SK-N-SH (cell line): ENCODE data around the gene PRPH. TPM values are rescaled to one million over a fixed set of nuclear protein-coding genes. Genes with fewer than 3 reads are reported as not detected.

Source experiments
- CTCF ChIA-PET: fragments of 300-600, 350-600 bp; formaldehyde crosslinking; extraction: SDS; loops from one replicate; lab custom pipeline; 2021; lab: Yijun Ruan, JAX
- POLR2A ChIA-PET: fragments of 350-600 bp; sonication (Branson Sonifier 250); formaldehyde crosslinking; extraction: SDS; loops from one replicate; lab custom pipeline; 2020; ENCODE audit warnings: antibody characterized with exemption, inconsistent platforms; lab: Yijun Ruan, JAX
- DNase-seq: peaks from one replicate; pipeline ENCODE4 v3.0.0; 2012
- H2AFZ ChIP-seq: fragments of 200-600 bp; sonication (generic); 2 replicates; pipeline ENCODE4 v1.8.1; 2016; ENCODE audit warnings: antibody characterized with exemption, mild to moderate bottlenecking, low read depth
- H3F3A ChIP-seq: fragments of 200-600 bp; sonication (generic); replicated peaks from 2 replicates; pipeline ENCODE3; 2016; ENCODE audit warnings: antibody characterized with exemption, mild to moderate bottlenecking; ENCODE audit not compliant: insufficient read depth
- H3K27ac ChIP-seq, 2 experiments: fragments of 200-500 bp in 1 of 2; fragments of 200-600 bp in 1 of 2; sonication (Bioruptor generic) in 1 of 2; sonication (generic), shearing (Covaris generic) in 1 of 2; 2 replicates each; pipeline versions ENCODE4 v1.5.1 to v1.6.1; 2014 to 2016; ENCODE audit warnings: low read depth in 2 of 2, inconsistent platforms in 1 of 2, low read length in 1 of 2, mild to moderate bottlenecking in 1 of 2, mixed read lengths in 1 of 2
- H3K27me3 ChIP-seq: fragments of 200-600 bp; sonication (generic), shearing (Covaris generic); 2 replicates; pipeline ENCODE4 v1.6.1; 2016; ENCODE audit warnings: mixed run types; ENCODE audit not compliant: insufficient read depth
- H3K36me3 ChIP-seq, 2 experiments: fragments of 200-500 bp in 1 of 2; fragments of 200-600 bp in 1 of 2; sonication (Bioruptor generic) in 1 of 2; sonication (generic) in 1 of 2; replicated peaks in 1 of 2; 2 replicates each; pipeline versions ENCODE3 to v1.5.1; 2014 to 2016; ENCODE audit warnings: low read length in 1 of 2, mild to moderate bottlenecking in 1 of 2; ENCODE audit not compliant: insufficient read depth in 2 of 2, control insufficient read depth in 1 of 2
- H3K4me1 ChIP-seq, 2 experiments: fragments of 200-500 bp in 1 of 2; fragments of 200-600 bp in 1 of 2; sonication (Bioruptor generic) in 1 of 2; sonication (generic), shearing (Covaris generic) in 1 of 2; 2 replicates each; pipeline versions ENCODE4 v1.5.1 to v1.6.1; 2014 to 2016; ENCODE audit warnings: low read depth in 1 of 2, low read length in 1 of 2, mixed run types in 1 of 2; ENCODE audit not compliant: insufficient read depth in 2 of 2, control insufficient read depth in 1 of 2
- H3K4me2 ChIP-seq: fragments of 200-600 bp; sonication (generic), shearing (Covaris generic); 2 replicates; pipeline ENCODE4 v1.6.1; 2017; ENCODE audit warnings: mixed run types
- H3K4me3 ChIP-seq, 2 experiments: fragments of 200-500 bp in 1 of 2; fragments of 200-600 bp in 1 of 2; sonication (Bioruptor generic) in 1 of 2; sonication (generic), shearing (Covaris generic) in 1 of 2; 2 replicates each; pipeline versions ENCODE4 v1.5.1 to v1.8.1; 2014 to 2016; ENCODE audit warnings: low read depth in 2 of 2, inconsistent platforms in 1 of 2, low read length in 1 of 2, mild to moderate bottlenecking in 1 of 2, mixed read lengths in 1 of 2, moderate library complexity in 1 of 2
- H3K79me2 ChIP-seq: fragments of 200-600 bp; sonication (generic); 2 replicates; pipeline ENCODE4 v1.8.1; 2017; ENCODE audit warnings: mild to moderate bottlenecking; ENCODE audit not compliant: insufficient read depth
- H3K9ac ChIP-seq: fragments of 200-600 bp; sonication (generic); 2 replicates; pipeline ENCODE4 v1.6.1; 2017; ENCODE audit warnings: mixed run types
- H3K9me2 ChIP-seq: fragments of 200-600 bp; sonication (generic); 2 replicates; pipeline ENCODE4 v1.6.1; 2017; ENCODE audit warnings: mixed run types
- H3K9me3 ChIP-seq: fragments of 200-600 bp; sonication (generic); 2 replicates; pipeline ENCODE4 v1.6.1; 2017; ENCODE audit warnings: mixed run types, mild to moderate bottlenecking, moderate library complexity
- H4K20me1 ChIP-seq: fragments of 200-600 bp; sonication (generic); 2 replicates; pipeline ENCODE4 v1.6.1; 2017; ENCODE audit warnings: mild to moderate bottlenecking, mixed run types; ENCODE audit not compliant: insufficient read depth
- FOXJ3 ChIP-seq: sonication (generic); formaldehyde crosslinking; IDR thresholded peaks from 2 replicates; pipeline ENCODE4 v1.5.1; 2020; ENCODE audit warnings: mild to moderate bottlenecking, missing genetic modification reagents
- FOXM1 ChIP-seq: IDR thresholded peaks from 2 replicates; pipeline ENCODE4 v1.4.0; 2012; ENCODE audit warnings: low read depth, mild to moderate bottlenecking
- MEF2A ChIP-seq: IDR thresholded peaks from 2 replicates; pipeline ENCODE4 v1.4.0; 2012; ENCODE audit warnings: low read depth, borderline replicate concordance
- PBX3 ChIP-seq: IDR thresholded peaks from 2 replicates; pipeline ENCODE4; 2012
- USF2 ChIP-seq: fragments of 150-350 bp; IDR thresholded peaks from 2 replicates; pipeline ENCODE4 v1.6.1; 2017; ENCODE audit warnings: antibody characterized with exemption, low read length, low read depth, borderline replicate concordance
- YY1 ChIP-seq: IDR thresholded peaks from 2 replicates; pipeline ENCODE4 v1.4.0; 2012; ENCODE audit warnings: low read depth, mild to moderate bottlenecking
- WGBS: methylation state at CpG from one replicate; pipeline ENCODE4 v1.1.6; 2017; ENCODE audit warnings: low lambda C conversion rate; 5-methylcytosine and 5-hydroxymethylcytosine counted together
- polyA plus RNA-seq, 3 experiments: library from polyadenylated mRNA; depleted of rRNA; stranded (reverse); fragments of >200 nt; gene quantifications; 2 replicates each; pipeline ENCODE4 v1.2.3, GENCODE V29; 2012
- TF ChIP-seq, protein P1 (sequence below): IDR thresholded peaks from 2 replicates; pipeline ENCODE4 v1.6.1; 2012; ENCODE audit warnings: mild to moderate bottlenecking, low read depth, low read length, moderate library complexity

The PRPH gene
- polyA plus RNA-seq, 1 of the 3 experiments (the other 2 are of a cell fraction): 1.9 TPM

- Histone ChIP-seq H3K4me1 (peaks cover 0 to 23% of the 10 kb centered on the region in 2 experiments; a peak in 1 of 4 replicates), H3K27me3 (no peaks in the 10 kb centered on the region), H3K27ac (no peak overlapping the region), H3K4me3 (no peak overlapping the region), H4K20me1 (no peaks in the 10 kb centered on the region), H3K79me2 (no peaks in the 10 kb centered on the region), H3K36me3 (no peaks in the 10 kb centered on the region), H3K9ac (no peak overlapping the region), H3F3A (peaks cover 17% of the 10 kb centered on the region), H3K9me3 (no peaks in the 10 kb centered on the region), H3K4me2 (no peak overlapping the region), H3K9me2 (no peaks in the 10 kb centered on the region), H2AFZ (no peak overlapping the region)
- TF ChIP-seq USF2 (no peak), FOXJ3 (no peak), MEF2A (no peak), PBX3 (no peak), FOXM1 (no peak), YY1 (no peak)
- TF ChIP-seq, protein P1, sequence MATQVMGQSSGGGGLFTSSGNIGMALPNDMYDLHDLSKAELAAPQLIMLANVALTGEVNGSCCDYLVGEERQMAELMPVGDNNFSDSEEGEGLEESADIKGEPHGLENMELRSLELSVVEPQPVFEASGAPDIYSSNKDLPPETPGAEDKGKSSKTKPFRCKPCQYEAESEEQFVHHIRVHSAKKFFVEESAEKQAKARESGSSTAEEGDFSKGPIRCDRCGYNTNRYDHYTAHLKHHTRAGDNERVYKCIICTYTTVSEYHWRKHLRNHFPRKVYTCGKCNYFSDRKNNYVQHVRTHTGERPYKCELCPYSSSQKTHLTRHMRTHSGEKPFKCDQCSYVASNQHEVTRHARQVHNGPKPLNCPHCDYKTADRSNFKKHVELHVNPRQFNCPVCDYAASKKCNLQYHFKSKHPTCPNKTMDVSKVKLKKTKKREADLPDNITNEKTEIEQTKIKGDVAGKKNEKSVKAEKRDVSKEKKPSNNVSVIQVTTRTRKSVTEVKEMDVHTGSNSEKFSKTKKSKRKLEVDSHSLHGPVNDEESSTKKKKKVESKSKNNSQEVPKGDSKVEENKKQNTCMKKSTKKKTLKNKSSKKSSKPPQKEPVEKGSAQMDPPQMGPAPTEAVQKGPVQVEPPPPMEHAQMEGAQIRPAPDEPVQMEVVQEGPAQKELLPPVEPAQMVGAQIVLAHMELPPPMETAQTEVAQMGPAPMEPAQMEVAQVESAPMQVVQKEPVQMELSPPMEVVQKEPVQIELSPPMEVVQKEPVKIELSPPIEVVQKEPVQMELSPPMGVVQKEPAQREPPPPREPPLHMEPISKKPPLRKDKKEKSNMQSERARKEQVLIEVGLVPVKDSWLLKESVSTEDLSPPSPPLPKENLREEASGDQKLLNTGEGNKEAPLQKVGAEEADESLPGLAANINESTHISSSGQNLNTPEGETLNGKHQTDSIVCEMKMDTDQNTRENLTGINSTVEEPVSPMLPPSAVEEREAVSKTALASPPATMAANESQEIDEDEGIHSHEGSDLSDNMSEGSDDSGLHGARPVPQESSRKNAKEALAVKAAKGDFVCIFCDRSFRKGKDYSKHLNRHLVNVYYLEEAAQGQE: no peak
- POLR2A ChIA-PET: interaction anchor here (0.6 kb wide), 1 partner anchor 140 kb away, joined by 3 read pairs; no protein-coding TSS in a partner anchor
- 91% methylated on average over 6 of the region's 6 CpGs for WGBS
- DNase-seq: no peak
- CTCF ChIA-PET: interaction anchor here (0.9 to 15.9 kb wide), 5 partner anchors 7 to 230 kb away, joined by 3 to 658 read pairs (median 68); partner anchors contain the start of genes DNAJC22, LMBR1L and PRPH
Observed at GRCh38 chr12:49340095-49340870, 45.3 kb downstream of the PRPH start.
